Measurements from ENCODE around the gene NR1I2.

The NR1I2 gene

DNA sequence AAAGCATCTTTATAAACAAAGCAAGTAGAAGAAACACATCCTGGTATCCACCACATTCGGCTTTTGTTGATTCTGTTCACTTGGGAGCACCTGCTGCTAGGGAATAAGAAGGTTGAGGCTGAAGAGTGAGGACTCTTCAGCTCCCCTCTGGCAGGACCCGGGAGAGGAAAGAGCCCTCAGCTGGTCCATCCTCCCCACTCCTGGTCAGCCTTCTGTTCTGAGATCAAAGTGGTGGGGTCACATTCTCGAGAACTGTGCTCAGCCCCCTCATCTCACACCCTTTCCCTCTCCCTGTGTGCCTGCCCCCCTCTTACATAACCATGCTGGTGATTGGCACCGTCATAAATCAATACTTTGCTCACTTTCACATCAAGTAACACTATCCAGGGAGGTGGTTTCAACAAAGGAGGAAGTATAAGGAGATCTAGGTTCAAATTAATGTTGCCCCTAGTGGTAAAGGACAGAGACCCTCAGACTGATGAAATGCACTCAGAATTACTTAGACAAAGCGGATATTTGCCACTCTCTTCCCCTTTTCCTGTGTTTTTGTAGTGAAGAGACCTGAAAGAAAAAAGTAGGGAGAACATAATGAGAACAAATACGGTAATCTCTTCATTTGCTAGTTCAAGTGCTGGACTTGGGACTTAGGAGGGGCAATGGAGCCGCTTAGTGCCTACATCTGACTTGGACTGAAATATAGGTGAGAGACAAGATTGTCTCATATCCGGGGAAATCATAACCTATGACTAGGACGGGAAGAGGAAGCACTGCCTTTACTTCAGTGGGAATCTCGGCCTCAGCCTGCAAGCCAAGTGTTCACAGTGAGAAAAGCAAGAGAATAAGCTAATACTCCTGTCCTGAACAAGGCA lies at the start of gene NR1I2:
NR1I2 (plus strand) TSS at position 772 of the 869 bp plus-strand sequence.
- in situ Hi-C loops (cut with MboI; ENCODE audit: low sequenced_read_pairs) = no loop called here

DNA sequence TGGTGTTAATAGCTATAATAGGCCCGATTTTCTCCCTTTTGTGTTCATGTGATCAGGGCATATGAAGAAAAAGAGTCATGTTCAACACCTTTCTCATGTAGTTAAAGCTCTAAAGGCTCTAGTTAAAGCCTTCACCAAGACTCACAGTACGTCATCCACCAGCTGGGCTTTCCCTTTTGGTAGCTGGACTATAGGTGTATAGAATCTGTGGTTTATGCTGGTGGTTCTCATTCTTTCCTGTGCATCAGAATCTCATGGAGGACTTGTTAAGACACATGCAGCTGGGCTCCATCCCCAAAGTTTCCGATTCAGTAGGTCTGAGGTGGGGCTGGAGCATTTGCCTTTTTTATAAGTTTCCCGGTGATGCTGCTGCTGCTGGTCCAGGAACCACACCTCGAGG lies 48.1 kb upstream of the NR1I2 start:
- in situ Hi-C loops (cut with MboI; ENCODE audit: low sequenced_read_pairs) = no loop called here

DNA sequence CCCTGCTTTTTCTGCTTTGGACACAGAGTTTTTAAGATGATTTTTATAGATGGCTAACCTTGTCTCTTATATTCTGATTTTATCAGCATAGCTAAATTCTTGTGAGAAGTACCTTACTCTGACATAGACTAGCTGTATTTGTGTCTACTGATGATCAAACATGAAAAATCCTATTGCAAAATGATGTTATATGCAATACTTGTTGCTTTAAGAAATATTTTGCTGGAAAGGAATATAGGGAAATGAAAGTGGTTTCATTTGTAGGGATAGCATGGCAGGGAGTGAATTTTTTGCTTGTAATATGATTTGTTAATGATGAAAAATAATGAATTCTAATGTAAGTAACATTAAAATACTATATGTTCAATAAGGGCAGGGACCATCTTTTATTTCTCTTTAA lies 43.2 kb upstream of the NR1I2 start:
- in situ Hi-C loops (cut with MboI; ENCODE audit: low sequenced_read_pairs) = no loop called here

DNA sequence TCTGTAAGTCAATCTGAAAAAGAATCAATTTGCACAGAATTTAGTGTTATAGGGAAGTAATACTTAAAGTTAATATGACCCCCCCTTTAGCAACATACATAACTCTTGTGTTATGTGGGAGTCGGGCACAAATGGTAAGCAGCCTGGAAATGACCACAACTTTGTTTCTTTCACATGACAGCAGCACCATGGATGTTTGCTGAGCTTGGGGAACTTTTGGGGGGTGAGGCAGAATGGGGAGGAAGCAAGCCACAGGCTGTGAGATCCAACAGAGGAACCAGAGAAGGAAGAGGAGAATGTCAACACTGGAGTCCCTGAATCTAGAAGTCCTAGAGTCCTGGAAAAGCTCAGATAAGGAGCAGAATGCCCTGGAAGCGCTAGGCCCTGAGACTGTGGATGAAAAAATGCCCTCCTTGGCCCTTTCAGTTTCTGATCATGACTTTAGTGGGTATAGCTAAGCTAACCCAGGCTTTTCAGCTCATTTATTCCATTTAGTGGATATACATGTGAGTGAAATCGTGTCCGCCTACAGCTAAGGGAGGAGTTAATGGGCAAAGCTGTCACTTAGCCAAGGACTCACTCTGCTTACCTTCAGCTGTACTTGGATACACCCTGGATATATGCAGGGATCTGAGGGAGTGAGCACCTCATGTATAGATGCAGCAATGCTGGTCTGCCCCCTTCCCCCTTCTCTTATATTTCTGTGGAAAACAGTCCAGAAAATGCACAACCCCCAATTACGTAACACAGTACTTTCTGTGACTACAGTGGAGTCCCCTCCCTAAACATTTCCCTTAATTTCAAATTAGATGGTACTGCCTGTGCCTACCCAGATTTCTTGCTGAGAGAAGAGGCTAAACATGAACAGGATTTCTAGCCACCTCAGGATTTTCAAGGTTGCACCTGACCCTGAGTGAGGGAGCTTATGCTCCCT lies 40.0 kb upstream of the NR1I2 start:
- in situ Hi-C loops (cut with MboI; ENCODE audit: low sequenced_read_pairs) = no loop called here

DNA sequence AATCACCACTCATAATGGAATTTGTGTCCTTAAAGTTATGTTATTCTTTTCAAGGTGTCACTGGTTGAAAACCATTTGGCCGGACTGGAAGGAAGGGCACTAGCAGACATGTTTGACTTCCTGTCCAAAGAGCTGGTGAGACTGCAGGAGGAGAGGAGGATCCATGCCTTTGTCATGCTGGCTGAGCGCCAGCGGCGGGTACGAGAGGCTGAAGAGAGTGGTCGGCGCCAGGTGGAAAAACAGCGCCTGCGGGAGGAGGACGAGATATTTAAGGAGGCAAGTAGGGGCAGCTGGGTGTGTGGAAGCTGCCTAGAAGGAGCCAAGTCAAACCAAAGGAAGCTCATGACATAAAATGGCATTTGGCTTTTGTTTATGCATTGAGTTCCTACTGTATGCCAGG lies 38.0 kb upstream of the NR1I2 start:
- in situ Hi-C loops (cut with MboI; ENCODE audit: low sequenced_read_pairs) = no loop called here

DNA sequence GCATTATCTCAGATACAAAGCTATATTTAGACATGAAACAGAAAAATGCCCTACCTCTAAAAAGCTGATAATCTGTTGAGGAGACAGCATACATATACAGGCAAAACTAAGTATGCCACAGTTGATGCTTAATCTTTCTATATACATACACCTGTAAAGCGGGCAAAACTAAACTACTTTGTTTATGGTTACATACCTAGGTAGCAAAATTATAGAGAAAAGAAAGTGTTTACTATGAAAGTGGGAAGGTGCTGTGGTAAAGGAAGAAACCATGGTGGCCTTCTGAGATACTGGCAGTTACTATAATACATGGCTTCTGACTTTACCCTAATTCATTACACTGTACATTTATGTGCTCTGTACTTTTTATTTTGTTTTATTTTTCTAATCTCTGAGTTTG lies 36.0 kb upstream of the NR1I2 start:
- in situ Hi-C loops (cut with MboI; ENCODE audit: low sequenced_read_pairs) = no loop called here

DNA sequence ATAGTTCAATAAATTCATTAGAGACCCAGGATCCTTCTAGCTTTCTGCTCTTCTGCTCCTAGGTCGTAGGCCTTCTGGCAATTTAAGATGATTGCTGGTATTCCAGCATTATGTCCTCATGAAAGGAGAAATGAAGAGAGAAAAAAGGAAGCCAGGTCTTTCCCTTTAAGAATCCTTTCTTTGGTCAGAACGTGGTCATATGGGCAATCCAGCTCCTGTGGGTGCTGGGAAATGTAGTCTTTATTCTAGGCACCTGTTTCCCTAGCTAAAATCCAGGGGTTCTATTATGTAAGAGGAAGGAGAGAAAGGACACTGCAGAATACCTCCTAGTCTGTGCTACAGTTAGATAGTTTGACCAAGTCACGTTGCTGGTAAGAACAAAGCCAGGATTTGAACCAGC lies 35.5 kb upstream of the NR1I2 start:
- in situ Hi-C loops (cut with MboI; ENCODE audit: low sequenced_read_pairs) = no loop called here

DNA sequence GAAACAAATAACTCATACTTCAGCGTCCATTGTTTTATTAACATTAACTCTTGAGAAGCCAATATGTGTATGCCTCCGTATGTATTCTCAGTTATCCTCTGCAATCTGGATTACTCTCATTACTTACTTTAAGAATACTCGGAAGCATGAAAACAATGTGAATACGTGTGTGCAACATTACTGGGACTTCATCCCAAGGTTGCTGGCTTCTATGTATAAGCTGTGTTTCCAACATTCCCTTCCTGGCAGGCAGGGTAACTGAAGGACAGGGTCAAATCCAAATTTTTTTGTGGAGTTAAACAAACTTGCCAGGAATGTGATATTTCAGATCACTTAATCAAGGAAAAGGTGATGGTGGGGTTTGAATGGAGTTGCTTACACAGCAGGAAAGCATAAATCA lies 34.5 kb upstream of the NR1I2 start:
- in situ Hi-C loops (cut with MboI; ENCODE audit: low sequenced_read_pairs) = no loop called here

DNA sequence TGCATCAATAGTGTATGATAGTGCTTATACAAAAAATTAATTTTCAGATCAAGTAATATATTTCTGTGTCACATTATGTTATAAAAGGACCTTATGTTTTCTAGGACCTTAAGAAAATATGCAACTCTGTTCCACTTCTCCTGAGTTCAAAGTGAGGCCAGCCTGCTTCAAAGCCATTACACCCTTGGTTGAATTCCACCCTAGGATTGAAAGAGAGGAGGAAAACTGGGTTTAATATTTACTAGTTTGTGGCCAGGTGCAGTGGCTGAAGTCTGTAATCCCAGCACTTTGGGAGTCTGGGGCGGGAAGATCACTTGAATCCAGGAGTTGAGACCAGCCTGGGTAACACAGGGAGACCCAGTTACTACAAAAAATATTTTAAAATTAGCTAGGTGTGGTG lies 32.9 kb upstream of the NR1I2 start:
- in situ Hi-C loops (cut with MboI; ENCODE audit: low sequenced_read_pairs) = no loop called here

DNA sequence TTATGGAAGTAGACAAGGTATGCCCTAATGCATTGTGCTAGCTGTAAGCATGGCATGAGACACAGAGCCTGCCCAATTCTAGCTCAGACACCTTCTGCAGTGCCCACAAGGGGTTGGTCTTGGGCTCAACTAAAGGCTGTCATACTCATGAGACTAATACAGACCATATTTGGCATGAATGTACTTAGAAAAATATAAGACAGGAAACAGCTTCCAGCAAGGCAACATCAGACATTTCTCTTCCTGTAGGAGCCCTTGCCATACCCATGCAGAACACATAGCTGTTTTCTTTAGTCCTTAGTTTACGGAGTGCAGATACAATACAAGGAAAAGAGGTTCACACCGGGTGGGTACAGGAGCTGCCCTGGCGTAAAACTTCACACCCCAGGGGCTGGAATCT lies 30.5 kb upstream of the NR1I2 start:
- in situ Hi-C loops (cut with MboI; ENCODE audit: low sequenced_read_pairs) = no loop called here

DNA sequence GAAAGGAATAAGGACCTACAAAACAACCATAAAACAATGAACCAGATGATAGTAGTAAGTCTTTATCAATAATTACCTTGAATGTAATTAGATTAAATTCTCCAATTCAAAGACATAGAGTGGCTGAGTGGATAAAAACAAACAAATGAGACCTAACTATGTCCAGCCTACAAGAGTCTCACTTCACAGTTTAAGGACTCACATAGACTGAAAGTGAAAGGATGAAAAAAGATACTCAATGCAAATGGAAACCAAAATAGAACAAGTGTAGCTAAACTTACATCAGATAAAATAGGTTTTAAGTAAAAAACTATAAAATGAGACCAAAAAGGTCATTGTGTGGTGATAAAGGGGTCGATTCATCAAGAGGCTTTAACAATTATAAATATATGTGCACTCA lies 21.9 kb upstream of the NR1I2 start:
- in situ Hi-C loops (cut with MboI; ENCODE audit: low sequenced_read_pairs) = no loop called here

DNA sequence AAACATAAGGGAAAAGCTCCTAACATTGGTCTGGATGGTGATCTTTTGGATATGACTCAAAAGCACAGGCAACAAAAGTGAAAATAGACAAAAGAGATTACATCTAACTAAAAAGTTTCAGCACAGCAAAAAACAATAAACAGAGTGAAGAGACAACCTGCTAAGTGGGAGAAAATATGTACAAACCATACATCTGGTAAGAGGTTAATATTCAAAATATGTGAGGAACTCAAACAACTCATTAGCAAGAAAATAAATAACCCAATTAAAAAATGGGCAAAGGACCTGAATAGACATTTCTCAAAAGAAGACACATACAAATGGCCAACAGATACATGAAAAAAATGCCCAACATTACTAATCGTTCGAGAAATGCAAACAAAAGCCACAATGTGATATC lies 19.0 kb upstream of the NR1I2 start:
- in situ Hi-C loops (cut with MboI; ENCODE audit: low sequenced_read_pairs) = no loop called here

DNA sequence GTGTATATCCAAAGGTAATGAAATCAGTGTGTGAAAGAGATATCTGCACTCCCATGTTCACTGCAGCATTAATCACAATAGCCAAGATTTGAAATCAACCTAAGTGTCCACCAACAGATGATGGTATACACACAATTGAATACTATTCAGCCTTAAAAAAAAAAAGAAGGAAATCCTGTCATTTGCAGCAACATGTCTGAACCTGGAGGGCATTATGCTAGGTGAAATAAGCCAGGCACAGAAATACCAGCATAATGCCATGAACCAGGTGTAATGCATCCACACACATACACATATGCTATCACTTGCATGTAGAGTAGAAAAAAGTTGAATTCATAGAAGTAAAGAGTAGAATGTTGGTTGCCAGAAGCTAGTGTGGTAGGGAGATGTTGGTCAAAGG lies 18.4 kb upstream of the NR1I2 start:
- in situ Hi-C loops (cut with MboI; ENCODE audit: low sequenced_read_pairs) = no loop called here

DNA sequence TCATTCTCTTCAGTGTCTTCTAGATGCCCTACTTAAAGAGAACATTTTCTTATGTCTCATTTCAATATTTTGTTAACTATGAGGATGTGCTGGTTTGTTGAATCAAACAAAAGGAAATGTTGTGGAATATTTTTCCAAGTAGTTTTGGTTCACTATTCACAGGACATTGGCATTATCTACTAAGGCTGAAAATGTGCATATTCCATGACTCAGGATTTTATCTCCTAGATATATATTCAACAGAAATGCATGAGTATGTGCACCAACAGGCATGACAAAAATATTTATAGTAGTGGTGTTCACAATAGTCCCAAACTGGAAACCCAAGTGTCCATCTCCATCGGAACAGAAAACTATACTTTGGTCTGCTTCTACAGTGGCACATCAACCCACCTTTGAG lies 16.7 kb upstream of the NR1I2 start:
- in situ Hi-C loops (cut with MboI; ENCODE audit: low sequenced_read_pairs) = no loop called here

DNA sequence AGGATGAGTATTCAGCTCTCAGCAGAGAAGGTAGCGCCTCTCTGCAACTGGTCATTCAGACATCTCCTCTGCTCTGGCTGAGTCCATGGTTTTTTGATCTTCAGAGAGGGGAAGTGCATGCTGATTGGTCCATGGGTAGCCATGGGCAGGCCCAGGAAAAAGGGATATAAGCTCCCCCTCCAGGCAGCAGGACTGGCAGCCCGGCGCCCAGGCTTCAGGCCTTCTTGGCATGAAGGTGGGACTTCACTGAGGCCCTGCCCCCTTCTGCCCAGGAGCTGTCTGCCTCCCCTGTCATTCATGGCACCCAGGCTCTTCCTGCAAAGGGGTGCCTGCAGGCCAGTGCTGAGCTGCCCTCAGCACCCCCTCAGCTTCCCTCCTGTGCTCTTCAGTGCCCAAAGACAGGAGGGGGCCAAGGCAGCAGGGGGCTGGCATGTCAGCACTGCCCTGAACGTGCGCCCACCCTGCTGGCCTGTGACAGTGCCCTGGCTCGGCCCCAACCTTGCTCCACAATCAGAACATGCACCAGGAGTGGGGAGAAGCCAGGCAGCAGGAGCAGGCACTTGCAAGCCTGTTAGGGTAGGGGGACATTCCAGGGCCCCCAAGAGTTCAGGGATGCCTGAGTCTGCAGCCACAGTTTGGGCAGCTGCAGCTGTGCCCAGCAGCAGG lies 13.8 kb upstream of the NR1I2 start:
- in situ Hi-C loops (cut with MboI; ENCODE audit: low sequenced_read_pairs) = no loop called here

DNA sequence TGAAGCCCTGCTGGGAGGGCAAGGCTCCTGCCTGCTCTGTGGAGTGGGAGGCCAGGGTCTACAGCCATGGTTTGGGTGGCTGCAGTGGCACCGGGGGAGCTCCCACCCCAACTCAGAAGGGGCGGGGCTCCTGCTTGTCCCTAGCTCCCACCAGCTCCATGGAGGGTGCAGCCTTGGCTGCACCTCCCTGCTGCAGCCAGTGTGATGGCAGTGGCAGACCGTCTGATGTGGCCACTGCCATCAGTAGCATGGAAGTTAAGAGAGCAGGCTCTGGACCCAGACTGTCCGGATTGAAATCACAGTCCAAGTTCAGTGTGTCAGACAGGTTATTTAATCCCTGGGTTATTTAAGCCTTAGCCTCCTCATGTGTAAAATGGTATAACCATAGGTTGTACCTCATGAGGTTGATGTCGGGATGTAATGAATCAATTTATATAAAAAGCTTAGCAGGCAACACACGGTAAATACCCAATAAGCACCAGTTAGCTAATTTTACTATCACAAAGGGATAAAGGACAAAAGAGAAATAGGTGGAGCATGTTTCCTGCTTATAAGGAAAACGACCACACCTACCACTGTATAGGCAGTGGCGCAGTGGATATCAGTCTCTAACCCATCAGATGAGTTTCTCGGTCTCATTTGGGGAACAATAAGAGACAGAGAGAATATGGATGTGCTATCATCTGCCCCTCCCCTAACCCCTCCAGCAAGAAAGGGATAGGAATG lies 13.1 kb upstream of the NR1I2 start:
- in situ Hi-C loops (cut with MboI; ENCODE audit: low sequenced_read_pairs) = no loop called here

DNA sequence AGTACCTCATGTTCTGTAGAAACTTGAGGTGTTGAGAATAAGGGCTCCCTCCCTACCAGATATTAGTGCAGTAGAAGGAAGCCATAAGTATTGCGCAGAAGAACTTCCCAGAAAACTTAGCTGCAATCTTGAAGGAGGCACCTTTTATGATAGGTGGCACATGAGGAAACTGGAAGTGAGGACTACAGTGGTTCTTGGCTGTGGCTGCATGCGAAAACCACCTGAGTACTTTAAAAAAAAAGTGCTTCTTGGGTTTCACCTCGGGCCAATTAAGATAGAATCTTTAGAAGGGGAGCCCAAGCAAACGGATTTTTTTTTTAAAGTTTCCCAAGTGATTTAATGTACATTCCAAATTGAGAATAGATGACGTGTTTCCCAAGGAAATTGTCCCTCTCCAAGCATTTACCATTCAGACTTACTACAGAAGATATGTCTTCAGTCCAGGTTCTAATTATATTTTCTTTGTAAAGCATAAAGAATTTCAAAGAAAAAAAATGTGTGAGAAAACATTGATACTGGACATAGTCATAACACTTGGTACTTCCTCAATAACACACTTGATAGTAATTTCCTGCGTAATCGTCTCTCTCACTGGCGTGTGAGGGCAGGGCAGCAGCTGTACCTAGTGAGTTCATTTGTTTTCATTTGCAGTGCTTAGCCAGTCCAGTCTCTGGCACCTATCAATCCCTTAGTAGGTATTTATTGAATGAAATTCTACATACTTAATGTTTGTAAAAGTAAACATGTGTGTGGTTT lies 12.3 kb upstream of the NR1I2 start:
- in situ Hi-C loops (cut with MboI; ENCODE audit: low sequenced_read_pairs) = no loop called here

DNA sequence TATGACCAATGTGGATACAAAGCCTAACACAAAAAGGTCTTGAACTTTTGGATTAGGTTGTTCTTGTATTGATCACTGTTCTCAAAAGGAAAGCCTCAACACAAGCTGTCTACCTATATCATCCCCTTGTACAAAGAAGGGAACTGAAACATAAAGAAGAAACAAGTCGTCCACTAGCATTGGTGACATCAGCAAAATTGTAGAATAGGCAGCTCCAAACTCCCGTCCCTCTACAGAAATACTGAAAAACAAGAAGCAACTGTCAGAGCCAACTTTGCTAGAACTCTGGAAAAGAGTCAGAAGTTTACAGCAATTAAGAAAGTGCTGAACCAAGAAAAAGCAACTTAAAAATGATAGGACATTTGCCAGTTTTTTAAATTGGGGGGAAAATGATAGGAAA lies 7.5 kb upstream of the NR1I2 start:
- in situ Hi-C loops (cut with MboI; ENCODE audit: low sequenced_read_pairs) = no loop called here

DNA sequence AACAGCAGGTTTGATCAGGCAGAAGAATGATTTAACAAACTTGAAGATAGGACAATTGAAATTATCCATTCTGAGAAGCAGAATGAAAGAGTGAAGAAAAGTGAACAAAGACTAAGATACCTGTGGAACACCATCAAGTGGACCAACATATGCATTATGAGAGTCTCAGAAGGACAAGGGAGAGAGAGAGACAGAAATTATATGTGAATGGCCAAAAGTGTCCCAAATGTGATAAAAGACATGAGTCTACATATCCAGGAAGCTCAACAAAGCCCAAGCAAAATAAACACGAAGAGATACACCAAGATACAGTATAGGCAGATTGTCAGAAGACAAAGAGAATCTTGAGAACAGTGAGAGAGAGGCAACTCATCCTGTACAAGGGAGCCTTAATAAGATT lies 5.6 kb upstream of the NR1I2 start:
- in situ Hi-C loops (cut with MboI; ENCODE audit: low sequenced_read_pairs) = no loop called here

DNA sequence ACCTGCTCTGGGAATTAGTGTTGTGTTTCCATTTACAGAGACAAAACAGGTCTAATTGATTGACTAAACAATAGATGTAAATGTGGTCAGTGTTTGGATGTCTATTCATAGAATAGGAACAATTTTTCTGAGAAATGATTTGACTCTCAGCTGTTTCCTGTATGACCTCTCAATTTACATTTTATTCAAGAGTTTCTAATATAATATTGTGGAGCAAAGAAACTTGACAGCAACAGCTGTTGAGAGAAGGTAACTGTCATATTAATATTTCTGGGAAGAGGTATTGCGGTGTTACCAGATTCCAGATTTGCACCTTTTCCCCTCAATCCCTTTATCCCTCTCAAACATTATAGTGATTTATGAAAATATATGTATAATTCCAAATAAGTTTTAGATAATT lies 3.7 kb upstream of the NR1I2 start:
- in situ Hi-C loops (cut with MboI; ENCODE audit: low sequenced_read_pairs) = no loop called here
